Measurements from ENCODE around the gene SNAPC2.

SNAPC2 gene

GRCh38 chr19:7901337-7901736, 18.8 kb upstream of the SNAPC2 start:
- FAIRE-seq (no peak), DNase-seq (ENCODE audit: insufficient read length, low spot score) (no peak)
- no peak for TF ChIP-seq CTCF (IDR thresholded peaks at IDR 0.05; ENCODE audit: insufficient read depth, missing control alignments)

- FAIRE-seq: no peak
- TF ChIP-seq CTCF (IDR thresholded peaks at IDR 0.05; ENCODE audit: insufficient read depth, missing control alignments): no peak
- DNase-seq (ENCODE audit: insufficient read length, low spot score): no peak
Measured at GRCh38 chr19:7902796-7903243, 17.3 kb upstream of the SNAPC2 start.

- TF ChIP-seq CTCF (IDR thresholded peaks at IDR 0.05; ENCODE audit: insufficient read depth, missing control alignments): peak; percentile 80
- DNase-seq (ENCODE audit: insufficient read length, low spot score) (peak; percentile 96), FAIRE-seq (peak; percentile 29)
Measured at GRCh38 chr19:7903244-7904073, 16.7 kb upstream of the SNAPC2 start, which contains the start of gene MAP2K7. Gene MAP2K7, plus strand, starts transcription at chr19:7903877. Its CDS starts 68 bp downstream, at chr19:7903945.

- no peak for TF ChIP-seq CTCF (IDR thresholded peaks at IDR 0.05; ENCODE audit: insufficient read depth, missing control alignments)
- FAIRE-seq: no peak
- DNase-seq (ENCODE audit: insufficient read length, low spot score): no peak
Measured at GRCh38 chr19:7904074-7905020, 15.8 kb upstream of the SNAPC2 start.

GRCh38 chr19:7905268-7905667, 14.9 kb upstream of the SNAPC2 start:
- no peak for FAIRE-seq
- no peak for TF ChIP-seq CTCF (IDR thresholded peaks at IDR 0.05; ENCODE audit: insufficient read depth, missing control alignments)
- no peak for DNase-seq (ENCODE audit: insufficient read length, low spot score)

- DNase-seq (ENCODE audit: insufficient read length, low spot score) (no peak), FAIRE-seq (no peak)
- no peak for TF ChIP-seq CTCF (IDR thresholded peaks at IDR 0.05; ENCODE audit: insufficient read depth, missing control alignments)
Measured at GRCh38 chr19:7905859-7906258, 14.3 kb upstream of the SNAPC2 start.
